ENCODE data around the gene UBA1.

UBA1 gene

DNA sequence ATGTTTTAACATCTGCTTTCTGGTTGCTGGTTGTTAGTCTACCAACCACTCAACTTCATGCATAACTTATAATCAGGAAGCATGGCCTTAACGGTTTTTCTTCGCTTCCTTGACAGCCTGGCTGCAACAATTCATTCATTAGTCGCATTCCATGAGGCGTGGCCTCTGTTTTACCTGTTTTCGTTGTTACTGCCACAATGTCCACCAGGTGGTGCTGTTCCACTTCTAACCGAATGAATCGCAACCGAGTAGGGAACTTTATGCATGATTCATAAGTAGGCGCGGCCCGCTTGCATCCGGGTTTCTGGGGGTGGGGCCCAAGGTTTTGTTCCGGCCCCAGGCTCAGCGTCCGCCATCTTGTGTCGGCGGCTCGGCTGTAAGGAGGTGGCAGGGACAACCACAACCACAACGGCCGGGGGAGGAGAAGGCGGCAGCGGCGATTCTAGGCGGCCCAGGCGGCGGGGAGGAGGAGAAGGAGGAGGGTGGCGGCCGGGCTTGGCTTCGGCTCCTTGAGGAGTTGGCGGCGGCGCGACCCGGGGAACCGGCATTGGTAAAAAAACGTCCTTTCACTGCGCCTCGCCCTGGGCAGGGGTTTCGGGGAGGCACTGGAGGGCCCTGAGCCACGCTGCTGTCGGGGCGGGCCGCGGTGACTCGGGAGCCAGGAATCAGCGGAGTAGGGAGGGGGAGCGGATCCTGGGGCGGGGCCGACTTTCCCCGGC is at the start of gene UBA1:
Gene UBA1, plus strand, starts transcription at position 355 of the 719 bp plus-strand sequence. CDS start 4,974 bp downstream, outside the sequence.
- peak within 1 kb of the TSS; percentile 92 for H3K9ac ChIP-seq
- TF ChIP-seq, protein P1, sequence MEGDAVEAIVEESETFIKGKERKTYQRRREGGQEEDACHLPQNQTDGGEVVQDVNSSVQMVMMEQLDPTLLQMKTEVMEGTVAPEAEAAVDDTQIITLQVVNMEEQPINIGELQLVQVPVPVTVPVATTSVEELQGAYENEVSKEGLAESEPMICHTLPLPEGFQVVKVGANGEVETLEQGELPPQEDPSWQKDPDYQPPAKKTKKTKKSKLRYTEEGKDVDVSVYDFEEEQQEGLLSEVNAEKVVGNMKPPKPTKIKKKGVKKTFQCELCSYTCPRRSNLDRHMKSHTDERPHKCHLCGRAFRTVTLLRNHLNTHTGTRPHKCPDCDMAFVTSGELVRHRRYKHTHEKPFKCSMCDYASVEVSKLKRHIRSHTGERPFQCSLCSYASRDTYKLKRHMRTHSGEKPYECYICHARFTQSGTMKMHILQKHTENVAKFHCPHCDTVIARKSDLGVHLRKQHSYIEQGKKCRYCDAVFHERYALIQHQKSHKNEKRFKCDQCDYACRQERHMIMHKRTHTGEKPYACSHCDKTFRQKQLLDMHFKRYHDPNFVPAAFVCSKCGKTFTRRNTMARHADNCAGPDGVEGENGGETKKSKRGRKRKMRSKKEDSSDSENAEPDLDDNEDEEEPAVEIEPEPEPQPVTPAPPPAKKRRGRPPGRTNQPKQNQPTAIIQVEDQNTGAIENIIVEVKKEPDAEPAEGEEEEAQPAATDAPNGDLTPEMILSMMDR (IDR thresholded peaks at IDR 0.05), result peak; percentile 75
- peaks cover 2% of the 10 kb centered on the region for H3K4me1 ChIP-seq
- peak within 1 kb of the TSS; percentile 78 for H3K4me2 ChIP-seq (ENCODE audit: low read length)
- H3K9me3 ChIP-seq (ENCODE audit: control insufficient read depth, low read length), result no peaks in the 10 kb centered on the region
- peaks cover 15% of the 10 kb centered on the region for H3K79me2 ChIP-seq
- H3K27me3 ChIP-seq (ENCODE audit: control insufficient read depth, insufficient read depth, low read length), result no peaks in the 10 kb centered on the region
- peak within 1 kb of the TSS; percentile 75 for H3K4me3 ChIP-seq (ENCODE audit: low read depth, low read length)
- no peaks in the 10 kb centered on the region for H3K36me3 ChIP-seq (ENCODE audit: control insufficient read depth, insufficient read depth, low read length)
- H2AFZ ChIP-seq, result peak within 1 kb of the TSS; percentile 77
- peak within 1 kb of the TSS; percentile 94 for H3K27ac ChIP-seq

DNA sequence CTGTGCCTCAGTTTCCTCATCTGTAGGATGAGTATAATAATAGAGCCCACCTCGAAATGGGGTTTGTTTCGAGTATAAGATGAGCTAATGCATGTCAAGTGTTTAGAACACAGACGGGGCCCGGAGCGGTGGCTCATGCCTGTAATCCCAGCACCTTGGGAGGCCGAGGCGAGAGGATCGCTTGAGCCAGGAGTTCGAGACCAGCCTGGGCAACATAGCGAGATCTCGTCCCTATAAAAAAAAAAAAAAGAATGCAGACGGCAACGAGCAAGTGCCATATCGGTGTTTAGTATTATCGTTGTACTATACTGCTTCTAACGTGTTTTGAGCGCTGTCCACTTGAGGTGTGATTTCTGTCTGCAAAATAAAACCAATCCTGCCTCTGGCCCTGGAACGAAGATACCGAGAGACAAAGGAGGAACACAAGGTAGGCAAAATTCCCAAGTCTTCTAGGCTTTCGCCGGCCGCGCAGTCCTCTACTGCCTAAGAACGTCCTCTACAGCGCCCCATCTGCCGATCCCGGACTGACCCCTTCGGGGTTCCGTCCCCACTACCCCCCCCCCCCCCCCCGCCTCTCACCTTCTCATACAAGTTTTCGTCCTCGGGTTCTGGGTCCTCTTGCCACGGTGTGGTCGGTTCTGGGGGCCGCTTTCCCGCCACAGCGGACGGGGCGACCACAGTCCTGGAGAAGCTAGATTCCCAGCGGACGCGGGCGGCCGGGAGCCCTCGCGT is 49.6 kb upstream of the UBA1 start:
- TF ChIP-seq, protein P1 (IDR thresholded peaks at IDR 0.05), result no peak
- Histone ChIP-seq H3K4me3 (ENCODE audit: low read depth, low read length) (peak overlapping the region; percentile 85), H3K27me3 (ENCODE audit: control insufficient read depth, insufficient read depth, low read length) (no peaks in the 10 kb centered on the region), H3K9me3 (ENCODE audit: control insufficient read depth, low read length) (no peaks in the 10 kb centered on the region), H3K9ac (no peak overlapping the region), H3K36me3 (ENCODE audit: control insufficient read depth, insufficient read depth, low read length) (no peaks in the 10 kb centered on the region), H3K79me2 (peaks cover 13% of the 10 kb centered on the region), H3K4me1 (no peaks in the 10 kb centered on the region), H3K4me2 (ENCODE audit: low read length) (peak overlapping the region; percentile 86), H2AFZ (peak overlapping the region; percentile 68), H3K27ac (peak overlapping the region; percentile 97)

DNA sequence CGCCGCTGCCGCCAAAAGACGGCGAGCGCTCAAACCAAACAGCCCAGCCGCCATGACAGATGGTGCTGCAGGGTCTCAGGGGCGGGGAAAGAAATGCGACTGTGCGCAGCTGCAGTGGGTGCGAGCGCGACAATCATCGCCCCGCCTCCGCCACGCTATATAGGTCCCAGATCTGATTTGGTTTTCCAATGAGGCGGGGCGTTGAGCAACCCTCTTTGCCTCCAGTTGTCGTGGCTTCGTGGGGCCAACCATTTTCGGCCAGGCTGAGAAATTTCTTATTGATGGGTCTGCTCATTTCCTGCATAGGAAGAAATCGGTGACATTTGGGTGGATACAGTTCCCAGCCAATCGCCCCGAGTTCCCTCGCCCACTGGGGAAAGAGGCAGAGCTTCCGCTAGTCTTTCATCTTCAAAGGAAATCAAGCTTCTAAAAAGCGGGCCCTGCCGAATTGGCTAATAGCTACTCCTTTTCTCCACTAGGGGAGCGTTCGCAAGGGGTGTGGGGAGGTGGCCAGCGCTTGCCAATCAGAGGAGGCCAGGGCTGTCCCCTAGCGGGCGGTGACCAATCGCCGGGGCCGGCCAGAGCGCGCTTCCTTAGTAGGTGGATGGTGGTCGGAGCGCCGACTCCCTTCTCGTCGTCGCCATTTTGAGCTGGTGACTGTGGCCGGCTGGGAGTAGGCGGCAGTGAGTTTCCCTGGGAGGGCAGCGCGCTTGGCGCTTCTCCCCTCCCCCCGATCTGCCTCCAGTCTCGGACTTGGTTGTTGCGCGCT is 48.8 kb upstream of the UBA1 start, which contains the start of the genes NDUFB11 and RBM10:
Gene NDUFB11, minus strand, starts transcription at position 77 of the 769 bp plus-strand sequence. Its CDS starts 23 bp downstream, at position 54.
Gene RBM10, plus strand, starts transcription at position 596 of the 769 bp plus-strand sequence. CDS start 2,261 bp downstream, outside the sequence.
- Histone ChIP-seq H3K27me3 (ENCODE audit: control insufficient read depth, insufficient read depth, low read length) (no peaks in the 10 kb centered on the region), H3K4me1 (no peaks in the 10 kb centered on the region), H3K9ac (peak within 1 kb of the TSS; percentile 90), H2AFZ (peak within 1 kb of the TSS; percentile 88), H3K36me3 (ENCODE audit: control insufficient read depth, insufficient read depth, low read length) (no peaks in the 10 kb centered on the region), H3K9me3 (ENCODE audit: control insufficient read depth, low read length) (no peaks in the 10 kb centered on the region), H3K79me2 (peaks cover 13% of the 10 kb centered on the region), H3K27ac (peak within 1 kb of the TSS; percentile 97), H3K4me2 (ENCODE audit: low read length) (peak within 1 kb of the TSS; percentile 86), H3K4me3 (ENCODE audit: low read depth, low read length) (peak within 1 kb of the TSS; percentile 85)
- TF ChIP-seq, protein P1 (IDR thresholded peaks at IDR 0.05), result peak; percentile 73

DNA sequence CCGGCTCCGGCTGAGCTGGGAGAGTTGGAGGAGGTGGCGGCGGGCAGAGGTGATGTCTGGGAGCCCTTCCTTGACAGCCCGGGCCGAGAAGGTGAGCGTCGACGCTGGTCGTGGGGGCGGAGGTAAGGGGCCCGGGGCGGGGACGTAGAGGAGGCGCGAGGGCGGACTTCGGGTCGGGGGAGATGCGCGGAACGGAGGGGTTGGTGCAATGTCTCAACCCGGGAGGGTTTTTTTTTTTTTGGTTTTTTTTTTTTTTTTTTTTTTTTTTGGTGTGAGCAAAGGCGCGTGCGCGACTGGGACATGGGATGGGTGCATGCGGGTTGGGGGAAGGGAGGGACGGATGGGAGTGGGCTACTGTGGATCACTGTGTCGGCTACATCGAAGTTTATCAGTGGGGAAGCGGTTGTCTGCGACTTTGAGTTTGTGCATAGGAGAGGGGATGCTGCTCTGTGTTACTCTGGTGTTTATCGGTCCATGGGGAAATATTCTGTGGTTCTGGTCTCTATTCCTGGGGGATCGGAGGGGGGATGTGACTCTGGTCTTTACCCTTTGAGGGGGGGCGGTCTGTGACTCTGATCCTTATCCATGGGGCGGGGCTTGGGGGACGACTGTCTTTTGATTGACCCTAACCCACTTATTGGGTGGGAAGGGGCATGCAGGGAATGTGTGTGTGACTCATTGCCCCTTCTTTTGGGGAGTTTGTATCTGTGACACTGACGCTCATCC is 48.1 kb upstream of the UBA1 start:
- Histone ChIP-seq H3K4me1 (no peaks in the 10 kb centered on the region), H3K9me3 (ENCODE audit: control insufficient read depth, low read length) (no peaks in the 10 kb centered on the region), H3K27me3 (ENCODE audit: control insufficient read depth, insufficient read depth, low read length) (no peaks in the 10 kb centered on the region), H3K9ac (peak overlapping the region; percentile 90), H3K36me3 (ENCODE audit: control insufficient read depth, insufficient read depth, low read length) (no peaks in the 10 kb centered on the region), H2AFZ (peak overlapping the region; percentile 88), H3K27ac (peak overlapping the region; percentile 97), H3K4me2 (ENCODE audit: low read length) (peak overlapping the region; percentile 76), H3K79me2 (peaks cover 13% of the 10 kb centered on the region), H3K4me3 (ENCODE audit: low read depth, low read length) (peak overlapping the region; percentile 85)
- TF ChIP-seq, protein P1 (IDR thresholded peaks at IDR 0.05), result no peak
